Keratinocyte (primary cell): ENCODE data around the gene UBE2QL1. TPM values are rescaled to one million over a fixed set of nuclear protein-coding genes. Genes with fewer than 3 reads are reported as not detected.

ENCODE experiments used
- DNase-seq: peaks from one replicate; pipeline ENCODE4 v3.0.0-alpha.2; 2011; ENCODE audit warnings: low read depth, missing footprints, low spot score
- FAIRE-seq: peaks from 2 replicates; lab custom pipeline; 2011; peaks lifted over from hg19 to GRCh38; lab: Jason Lieb, UNC
- H2AFZ ChIP-seq: 2 replicates; pipeline ENCODE4 v1.6.0; 2012; ENCODE audit warnings: low read length, control low read depth, inconsistent platforms; ENCODE audit not compliant: control insufficient read depth
- H3K27ac ChIP-seq: 2 replicates; pipeline ENCODE4 v1.5.1; 2011; ENCODE audit warnings: low read length; ENCODE audit not compliant: control insufficient read depth, insufficient read depth
- H3K27me3 ChIP-seq: 3 replicates; pipeline ENCODE4 v1.6.0; 2011; ENCODE audit warnings: low read length; ENCODE audit not compliant: control insufficient read depth, insufficient read depth; ENCODE audit errors: extremely low read depth
- H3K36me3 ChIP-seq, 2 experiments: 2 replicates in 1 of 2; 3 replicates in 1 of 2; pipeline ENCODE4 v1.5.1; 2011; ENCODE audit warnings: low read length in 2 of 2, mild to moderate bottlenecking in 1 of 2; ENCODE audit not compliant: control insufficient read depth in 2 of 2, insufficient read depth in 2 of 2; ENCODE audit errors: extremely low read depth in 1 of 2
- H3K4me1 ChIP-seq: 3 replicates; pipeline ENCODE4 v1.5.1; 2011; ENCODE audit warnings: low read length; ENCODE audit not compliant: control insufficient read depth, insufficient read depth; ENCODE audit errors: extremely low read depth
- H3K4me2 ChIP-seq: 3 replicates; pipeline ENCODE4 v1.6.0; 2011; ENCODE audit warnings: low read depth, low read length; ENCODE audit not compliant: control insufficient read depth, insufficient read depth; ENCODE audit errors: extremely low read depth
- H3K4me3 ChIP-seq, 3 experiments: fragments of 200-600 bp in 1 of 3; sonication (generic) in 1 of 3; 2 replicates in 2 of 3; 3 replicates in 1 of 3; pipeline ENCODE4 v1.5.1; 2011 to 2016; ENCODE audit warnings: low read length in 3 of 3, mild to moderate bottlenecking in 3 of 3, control low read depth in 2 of 3, inconsistent platforms in 1 of 3, low read depth in 1 of 3, mixed read lengths in 1 of 3, mixed run types in 1 of 3, moderate library complexity in 1 of 3; ENCODE audit not compliant: control insufficient read depth in 2 of 3, insufficient read depth in 2 of 3; ENCODE audit errors: extremely low read depth in 1 of 3
- H3K79me2 ChIP-seq: 2 replicates; pipeline ENCODE4 v1.6.0; 2012; ENCODE audit warnings: low read length; ENCODE audit not compliant: control insufficient read depth, insufficient read depth
- H3K9ac ChIP-seq: 3 replicates; pipeline ENCODE4 v1.6.0; 2011; ENCODE audit warnings: low read length; ENCODE audit not compliant: control insufficient read depth, insufficient read depth; ENCODE audit errors: extremely low read depth
- H3K9me1 ChIP-seq: 3 replicates; pipeline ENCODE4 v1.6.0; 2011; ENCODE audit warnings: low read length; ENCODE audit not compliant: control insufficient read depth, insufficient read depth; ENCODE audit errors: extremely low read depth
- H3K9me3 ChIP-seq: 2 replicates; pipeline ENCODE4 v1.5.1; 2012; ENCODE audit warnings: low read depth, low read length; ENCODE audit not compliant: control insufficient read depth
- H4K20me1 ChIP-seq: 3 replicates; pipeline ENCODE4 v1.6.0; 2011; ENCODE audit warnings: low read length; ENCODE audit not compliant: control insufficient read depth, insufficient read depth; ENCODE audit errors: extremely low read depth
- EZH2 ChIP-seq: IDR thresholded peaks from one replicate; pipeline ENCODE4 v1.6.1; 2012; ENCODE audit warnings: inconsistent platforms, mild to moderate bottlenecking, low read length, moderate library complexity
- dilution Hi-C: fragments of 300-500 bp; cut with MboI; formaldehyde crosslinking; loops from one replicate; pipeline ENCODE4 v1.7.0; 2020; ENCODE audit warnings: low sequenced_read_pairs; ENCODE audit not compliant: extremely low pct_ligation_motif_present
- polyA plus RNA-seq, 5 experiments: library from polyadenylated mRNA; depleted of rRNA in 3 of 5; stranded (reverse) in 3 of 5; stranded (forward) in 1 of 5; unstranded in 1 of 5; fragments of >200 nt; gene quantifications; 1 replicate in 1 of 5; 2 replicates in 3 of 5; 3 replicates in 1 of 5; pipeline versions ENCODE4 v1.2.1 to v1.2.3, GENCODE V29; 2011 to 2012; ENCODE audit warnings: missing spikeins in 2 of 5, low read depth in 1 of 5, low replicate concordance in 1 of 5
- TF ChIP-seq, protein P1 (sequence below), 3 experiments: IDR thresholded peaks in 1 of 3; conservative IDR thresholded peaks in 1 of 3; optimal IDR thresholded peaks in 1 of 3; 2 replicates in 2 of 3; 3 replicates in 1 of 3; pipeline versions ENCODE3 to v1.5.1; 2011; ENCODE audit warnings: low read length in 3 of 3, mild to moderate bottlenecking in 3 of 3, moderate library complexity in 2 of 3, control low read depth in 1 of 3, inconsistent platforms in 1 of 3; ENCODE audit not compliant: insufficient read depth in 2 of 3; ENCODE audit errors: extremely low read depth in 1 of 3

UBE2QL1 gene
- polyA plus RNA-seq, 1 donor (not counting 4 experiments of a cell fraction or from before 2014, with no cell fraction given): not detected

DNA sequence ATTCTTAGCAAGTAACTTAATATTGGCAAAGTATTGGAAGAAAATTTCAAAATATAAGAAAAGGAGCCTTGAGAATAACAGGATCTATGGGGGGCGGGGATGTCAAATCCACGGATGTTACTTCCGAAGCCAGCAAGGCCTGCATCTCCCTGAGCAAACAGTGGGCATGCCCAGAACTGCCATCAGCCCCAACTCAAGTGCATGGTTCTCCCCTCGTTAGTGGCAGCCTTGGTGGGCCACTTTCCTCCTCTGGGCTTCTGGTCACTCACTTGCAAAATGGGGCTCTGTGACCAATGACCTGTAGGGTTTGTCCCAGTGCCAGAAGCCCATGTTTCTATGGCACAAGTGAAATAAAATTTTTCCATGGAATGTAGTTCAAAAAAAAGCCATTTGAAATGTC is 43.1 kb upstream of the UBE2QL1 start:
- Histone ChIP-seq H3K4me2 (no peak overlapping the region), H3K27me3 (no peaks in the 10 kb centered on the region), H3K4me1 (peaks cover 20% of the 10 kb centered on the region), H3K36me3 (no peaks in the 10 kb centered on the region), H3K9me1 (no peaks in the 10 kb centered on the region), H3K27ac (no peak overlapping the region), H4K20me1 (no peaks in the 10 kb centered on the region), H3K79me2 (no peaks in the 10 kb centered on the region), H3K4me3 (no peak overlapping the region), H3K9ac (no peak overlapping the region), H2AFZ (no peak overlapping the region), H3K9me3 (no peaks in the 10 kb centered on the region)
- FAIRE-seq: no peak
- dilution Hi-C loops: no loop called here
- DNase-seq: no peak
- TF ChIP-seq, protein P1, sequence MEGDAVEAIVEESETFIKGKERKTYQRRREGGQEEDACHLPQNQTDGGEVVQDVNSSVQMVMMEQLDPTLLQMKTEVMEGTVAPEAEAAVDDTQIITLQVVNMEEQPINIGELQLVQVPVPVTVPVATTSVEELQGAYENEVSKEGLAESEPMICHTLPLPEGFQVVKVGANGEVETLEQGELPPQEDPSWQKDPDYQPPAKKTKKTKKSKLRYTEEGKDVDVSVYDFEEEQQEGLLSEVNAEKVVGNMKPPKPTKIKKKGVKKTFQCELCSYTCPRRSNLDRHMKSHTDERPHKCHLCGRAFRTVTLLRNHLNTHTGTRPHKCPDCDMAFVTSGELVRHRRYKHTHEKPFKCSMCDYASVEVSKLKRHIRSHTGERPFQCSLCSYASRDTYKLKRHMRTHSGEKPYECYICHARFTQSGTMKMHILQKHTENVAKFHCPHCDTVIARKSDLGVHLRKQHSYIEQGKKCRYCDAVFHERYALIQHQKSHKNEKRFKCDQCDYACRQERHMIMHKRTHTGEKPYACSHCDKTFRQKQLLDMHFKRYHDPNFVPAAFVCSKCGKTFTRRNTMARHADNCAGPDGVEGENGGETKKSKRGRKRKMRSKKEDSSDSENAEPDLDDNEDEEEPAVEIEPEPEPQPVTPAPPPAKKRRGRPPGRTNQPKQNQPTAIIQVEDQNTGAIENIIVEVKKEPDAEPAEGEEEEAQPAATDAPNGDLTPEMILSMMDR (optimal IDR thresholded peaks at IDR 0.05 in 1 of 3, IDR thresholded peaks at IDR 0.05 in 1 of 3, conservative IDR thresholded peaks at IDR 0.05 in 1 of 3; ENCODE audit: extremely low read depth in 1 of 3, insufficient read depth in 2 of 3, low read length in 3 of 3): no peak
- TF ChIP-seq EZH2: no peak

- FAIRE-seq (no peak), DNase-seq (no peak)
- Histone ChIP-seq H3K9me3 (no peaks in the 10 kb centered on the region), H3K4me1 (peaks cover 5% of the 10 kb centered on the region), H3K36me3 (no peaks in the 10 kb centered on the region), H2AFZ (no peak overlapping the region), H3K4me3 (no peak overlapping the region), H3K27ac (no peak overlapping the region), H3K79me2 (no peaks in the 10 kb centered on the region), H4K20me1 (no peaks in the 10 kb centered on the region), H3K9ac (no peak overlapping the region), H3K27me3 (no peaks in the 10 kb centered on the region), H3K4me2 (no peak overlapping the region), H3K9me1 (no peaks in the 10 kb centered on the region)
- TF ChIP-seq, protein P1 (optimal IDR thresholded peaks at IDR 0.05 in 1 of 3, IDR thresholded peaks at IDR 0.05 in 1 of 3, conservative IDR thresholded peaks at IDR 0.05 in 1 of 3; ENCODE audit: extremely low read depth in 1 of 3, insufficient read depth in 2 of 3, low read length in 3 of 3): no peak
- TF ChIP-seq EZH2: no peak
- dilution Hi-C loops: no loop called here
These were observed 41.0 kb upstream of the UBE2QL1 start for GRCh38 chr5:6407558-6408259.
